AG04450 (cell line): ENCODE data around the gene GBGT1. TPM values are rescaled to one million over a fixed set of nuclear protein-coding genes. Genes with fewer than 3 reads are reported as not detected.

ENCODE experiments used
- CTCF ChIA-PET: fragments of 300-600, 350-600 bp; formaldehyde crosslinking; extraction: SDS; loops from one replicate; lab custom pipeline; 2022; ENCODE audit warnings: antibody characterized with exemption, inconsistent platforms; lab: Charles Lee
- POLR2A ChIA-PET: fragments of 350-600 bp; formaldehyde crosslinking; extraction: SDS; loops from one replicate; lab custom pipeline; 2021; ENCODE audit warnings: antibody characterized with exemption, inconsistent platforms; lab: Yijun Ruan, JAX
- DNase-seq: peaks from one replicate; pipeline ENCODE4 v3.0.0-alpha.2; 2011; ENCODE audit warnings: low read depth, low spot score
- H3K27ac ChIP-seq: one replicate; pipeline ENCODE4 v1.5.1; 2012; ENCODE audit warnings: low read depth, low read length, control low read depth
- H3K27me3 ChIP-seq: one replicate; pipeline ENCODE4 v1.6.0; 2012; ENCODE audit warnings: low read length; ENCODE audit not compliant: control insufficient read depth, insufficient read depth
- H3K4me3 ChIP-seq: 2 replicates; pipeline ENCODE4 v1.5.1; 2011; ENCODE audit warnings: mild to moderate bottlenecking, low read depth, low read length, control low read depth
- H3K9me3 ChIP-seq: 2 replicates; pipeline ENCODE4 v1.5.1; 2012; ENCODE audit warnings: low read length; ENCODE audit not compliant: control insufficient read depth, insufficient read depth
- polyA plus RNA-seq: library from polyadenylated mRNA; depleted of rRNA; stranded (reverse); fragments of >200 nt; gene quantifications from 2 replicates; pipeline ENCODE4 v1.2.3, GENCODE V29; 2011
- TF ChIP-seq, protein P1 (sequence below): IDR thresholded peaks from 2 replicates; pipeline ENCODE4 v1.5.1; 2011; ENCODE audit warnings: low read depth, low read length, control low read depth, inconsistent platforms

The GBGT1 gene
- polyA plus RNA-seq, 1 experiment = 3.5 TPM

DNA sequence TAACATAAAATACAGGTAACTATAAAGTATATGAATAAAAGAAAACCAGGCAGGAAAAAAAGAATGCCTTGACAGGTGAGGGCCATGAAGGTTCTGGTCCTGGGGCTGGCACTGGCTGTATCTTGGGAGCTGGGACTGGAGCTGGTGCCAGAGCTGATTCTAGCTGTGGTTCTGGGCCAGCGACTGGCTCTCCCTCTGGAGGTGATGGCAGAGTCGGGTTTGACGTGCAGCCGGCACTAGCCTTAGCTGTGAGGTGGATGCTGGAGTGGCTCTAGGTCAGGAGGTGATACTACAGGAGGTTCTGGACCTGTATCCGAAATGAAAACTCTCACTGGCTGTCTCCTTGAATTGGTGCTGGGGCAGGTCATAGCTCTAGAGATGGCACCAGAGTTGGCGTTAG lies 23.0 kb upstream of the GBGT1 start:
- TF ChIP-seq, protein P1, sequence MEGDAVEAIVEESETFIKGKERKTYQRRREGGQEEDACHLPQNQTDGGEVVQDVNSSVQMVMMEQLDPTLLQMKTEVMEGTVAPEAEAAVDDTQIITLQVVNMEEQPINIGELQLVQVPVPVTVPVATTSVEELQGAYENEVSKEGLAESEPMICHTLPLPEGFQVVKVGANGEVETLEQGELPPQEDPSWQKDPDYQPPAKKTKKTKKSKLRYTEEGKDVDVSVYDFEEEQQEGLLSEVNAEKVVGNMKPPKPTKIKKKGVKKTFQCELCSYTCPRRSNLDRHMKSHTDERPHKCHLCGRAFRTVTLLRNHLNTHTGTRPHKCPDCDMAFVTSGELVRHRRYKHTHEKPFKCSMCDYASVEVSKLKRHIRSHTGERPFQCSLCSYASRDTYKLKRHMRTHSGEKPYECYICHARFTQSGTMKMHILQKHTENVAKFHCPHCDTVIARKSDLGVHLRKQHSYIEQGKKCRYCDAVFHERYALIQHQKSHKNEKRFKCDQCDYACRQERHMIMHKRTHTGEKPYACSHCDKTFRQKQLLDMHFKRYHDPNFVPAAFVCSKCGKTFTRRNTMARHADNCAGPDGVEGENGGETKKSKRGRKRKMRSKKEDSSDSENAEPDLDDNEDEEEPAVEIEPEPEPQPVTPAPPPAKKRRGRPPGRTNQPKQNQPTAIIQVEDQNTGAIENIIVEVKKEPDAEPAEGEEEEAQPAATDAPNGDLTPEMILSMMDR = no peak
- no peak for DNase-seq
- Histone ChIP-seq H3K4me3 (no peak overlapping the region), H3K9me3 (no peaks in the 10 kb centered on the region), H3K27me3 (peaks cover 37% of the 10 kb centered on the region), H3K27ac (no peak overlapping the region)
- ChIA-PET POLR2A (interaction anchor here (1.5 kb wide), 1 partner anchor 156 kb away, joined by 7 read pairs; the partner anchor contains the start of gene GTF3C5), CTCF (interaction anchor here (0.6 to 2.5 kb wide), 11 partner anchors 9 to 300 kb away, joined by 3 to 25 read pairs (median 3); no protein-coding TSS in a partner anchor)

DNA sequence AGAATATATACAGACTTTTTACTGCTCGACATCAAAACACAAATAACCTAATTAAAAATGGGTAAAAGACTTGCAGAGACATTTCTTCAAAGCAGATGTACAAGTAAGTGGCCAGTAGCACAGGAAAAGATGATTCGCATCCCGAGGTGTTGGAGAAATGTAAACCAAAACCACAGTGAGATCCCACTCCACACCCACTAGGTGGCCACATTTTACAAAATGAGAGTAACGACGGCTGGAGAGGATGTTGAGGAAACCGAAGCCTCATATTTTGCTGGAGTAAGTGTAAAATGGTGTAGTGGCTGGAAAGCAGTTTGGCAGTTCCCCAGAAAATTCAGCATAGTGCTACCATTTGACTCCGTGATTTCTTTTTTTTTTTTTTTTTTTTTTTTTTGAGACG lies 21.3 kb upstream of the GBGT1 start:
- ChIA-PET POLR2A (interaction anchor here (0.6 kb wide), 1 partner anchor 66 kb away, joined by 3 read pairs; no protein-coding TSS in a partner anchor), CTCF (interaction anchor here (0.5 to 2.5 kb wide), 24 partner anchors 7 to 781 kb away, joined by 3 to 25 read pairs (median 4); no protein-coding TSS in a partner anchor)
- Histone ChIP-seq H3K9me3 (no peaks in the 10 kb centered on the region), H3K27me3 (peaks cover 40% of the 10 kb centered on the region), H3K4me3 (no peak overlapping the region), H3K27ac (no peak overlapping the region)
- peak; percentile 15 for DNase-seq
- TF ChIP-seq, protein P1 = peak; percentile 57

DNA sequence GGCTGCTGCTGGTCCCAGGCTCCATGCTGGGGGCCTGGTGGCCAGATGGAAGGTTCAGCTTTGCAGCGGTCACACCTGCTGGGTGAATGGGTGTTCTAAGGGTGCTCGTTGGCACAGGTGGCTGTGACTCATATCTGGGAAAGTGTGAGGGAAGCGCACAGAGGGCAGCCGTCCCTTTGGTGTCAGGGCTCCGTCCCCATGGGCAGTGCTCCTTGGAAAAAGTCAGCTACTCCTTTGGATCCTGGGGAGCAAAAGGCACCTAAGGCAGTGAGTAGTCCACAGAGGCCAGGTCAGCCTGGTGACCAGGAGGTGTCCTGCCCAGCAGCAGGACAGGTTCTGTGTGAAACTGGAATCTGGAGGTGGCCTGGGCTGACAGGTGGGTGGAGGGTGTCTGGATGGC lies 18.4 kb upstream of the GBGT1 start:
- ChIA-PET CTCF (interaction anchor here (0.7 to 1.9 kb wide), 6 partner anchors 8 to 304 kb away, joined by 3 to 7 read pairs (median 4); no protein-coding TSS in a partner anchor), POLR2A (no interaction called here)
- H3K27ac ChIP-seq = no peak overlapping the region
- no peak for DNase-seq
- no peak overlapping the region for H3K4me3 ChIP-seq
- no peaks in the 10 kb centered on the region for H3K9me3 ChIP-seq
- peaks cover 35% of the 10 kb centered on the region for H3K27me3 ChIP-seq
- TF ChIP-seq, protein P1 = no peak

DNA sequence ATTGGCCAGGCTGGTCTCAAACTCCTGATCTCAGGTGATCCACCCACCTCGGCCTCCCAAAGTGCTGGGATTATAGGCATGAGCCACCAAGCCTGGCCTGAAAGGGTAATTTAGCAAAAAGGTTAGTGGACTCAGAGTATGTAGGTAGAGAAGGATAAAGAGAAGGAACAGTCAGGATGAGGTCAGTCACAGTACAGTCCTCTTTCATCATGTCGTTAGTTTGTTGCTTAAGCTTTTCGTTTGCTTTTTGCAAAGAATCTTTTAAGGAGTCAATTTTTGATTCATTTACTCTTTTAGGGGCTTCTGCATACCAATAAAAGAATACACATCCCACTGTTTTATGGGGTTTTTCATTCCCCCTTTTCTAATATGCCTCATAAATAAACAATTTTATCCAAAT lies 17.8 kb upstream of the GBGT1 start:
- DNase-seq = no peak
- ChIA-PET POLR2A (no interaction called here), CTCF (interaction anchor here (0.7 to 2.2 kb wide), 11 partner anchors 8 to 305 kb away, joined by 3 to 11 read pairs (median 4); no protein-coding TSS in a partner anchor)
- TF ChIP-seq, protein P1 = no peak
- no peak overlapping the region for H3K4me3 ChIP-seq
- H3K27me3 ChIP-seq = peaks cover 31% of the 10 kb centered on the region
- H3K9me3 ChIP-seq = no peaks in the 10 kb centered on the region
- no peak overlapping the region for H3K27ac ChIP-seq

DNA sequence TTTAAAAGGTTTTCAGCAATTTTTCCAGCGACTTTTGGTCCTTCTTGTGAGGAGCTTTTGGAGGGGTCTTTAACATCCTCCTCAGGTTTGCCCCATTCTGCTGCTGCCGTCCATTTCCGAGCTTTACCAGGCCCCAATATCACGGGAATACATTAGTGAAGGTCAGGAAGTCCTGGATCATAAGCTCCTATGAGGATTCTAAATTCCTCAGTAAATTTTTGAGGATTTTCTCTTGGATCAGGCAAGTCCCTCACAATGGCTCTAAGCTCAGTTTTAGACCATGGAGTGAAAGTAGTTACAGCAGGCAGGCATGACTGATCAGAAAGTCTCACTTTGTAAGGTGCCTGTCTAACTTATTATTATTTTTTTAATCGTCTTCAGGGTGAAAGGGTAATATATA lies 17.2 kb upstream of the GBGT1 start:
- TF ChIP-seq, protein P1 = no peak
- H3K4me3 ChIP-seq = no peak overlapping the region
- no peak for DNase-seq
- ChIA-PET CTCF (interaction anchor here (0.8 to 2.3 kb wide), 15 partner anchors 9 to 306 kb away, joined by 3 to 11 read pairs (median 4); no protein-coding TSS in a partner anchor), POLR2A (no interaction called here)
- no peaks in the 10 kb centered on the region for H3K9me3 ChIP-seq
- H3K27ac ChIP-seq = no peak overlapping the region
- H3K27me3 ChIP-seq = peaks cover 35% of the 10 kb centered on the region
